SK-N-SH (cell line): Measurements from ENCODE around the gene GALNTL6. TPM values are rescaled to one million over a fixed set of nuclear protein-coding genes. Genes with fewer than 3 reads are reported as not detected.
"Not testable (repeated sequence)": the region's sequence is repeated elsewhere in the genome, so short reads cannot be mapped to it uniquely, and the experiment has no call there.

ENCODE experiments used
- CTCF ChIA-PET: fragments of 300-600, 350-600 bp; formaldehyde crosslinking; extraction: SDS; loops from one replicate; lab custom pipeline; 2021; lab: Yijun Ruan, JAX
- POLR2A ChIA-PET: fragments of 350-600 bp; sonication (Branson Sonifier 250); formaldehyde crosslinking; extraction: SDS; loops from one replicate; lab custom pipeline; 2020; ENCODE audit warnings: antibody characterized with exemption, inconsistent platforms; lab: Yijun Ruan, JAX
- DNase-seq: peaks from one replicate; pipeline ENCODE4 v3.0.0; 2012
- H2AFZ ChIP-seq: fragments of 200-600 bp; sonication (generic); 2 replicates; pipeline ENCODE4 v1.8.1; 2016; ENCODE audit warnings: antibody characterized with exemption, mild to moderate bottlenecking, low read depth
- H3F3A ChIP-seq: fragments of 200-600 bp; sonication (generic); replicated peaks from 2 replicates; pipeline ENCODE3; 2016; ENCODE audit warnings: antibody characterized with exemption, mild to moderate bottlenecking; ENCODE audit not compliant: insufficient read depth
- H3K27ac ChIP-seq, 2 experiments: fragments of 200-500 bp in 1 of 2; fragments of 200-600 bp in 1 of 2; sonication (Bioruptor generic) in 1 of 2; sonication (generic), shearing (Covaris generic) in 1 of 2; 2 replicates each; pipeline versions ENCODE4 v1.5.1 to v1.6.1; 2014 to 2016; ENCODE audit warnings: low read depth in 2 of 2, inconsistent platforms in 1 of 2, low read length in 1 of 2, mild to moderate bottlenecking in 1 of 2, mixed read lengths in 1 of 2
- H3K27me3 ChIP-seq: fragments of 200-600 bp; sonication (generic), shearing (Covaris generic); 2 replicates; pipeline ENCODE4 v1.6.1; 2016; ENCODE audit warnings: mixed run types; ENCODE audit not compliant: insufficient read depth
- H3K36me3 ChIP-seq, 2 experiments: fragments of 200-500 bp in 1 of 2; fragments of 200-600 bp in 1 of 2; sonication (Bioruptor generic) in 1 of 2; sonication (generic) in 1 of 2; replicated peaks in 1 of 2; 2 replicates each; pipeline versions ENCODE3 to v1.5.1; 2014 to 2016; ENCODE audit warnings: low read length in 1 of 2, mild to moderate bottlenecking in 1 of 2; ENCODE audit not compliant: insufficient read depth in 2 of 2, control insufficient read depth in 1 of 2
- H3K4me1 ChIP-seq, 2 experiments: fragments of 200-500 bp in 1 of 2; fragments of 200-600 bp in 1 of 2; sonication (Bioruptor generic) in 1 of 2; sonication (generic), shearing (Covaris generic) in 1 of 2; 2 replicates each; pipeline versions ENCODE4 v1.5.1 to v1.6.1; 2014 to 2016; ENCODE audit warnings: low read depth in 1 of 2, low read length in 1 of 2, mixed run types in 1 of 2; ENCODE audit not compliant: insufficient read depth in 2 of 2, control insufficient read depth in 1 of 2
- H3K4me2 ChIP-seq: fragments of 200-600 bp; sonication (generic), shearing (Covaris generic); 2 replicates; pipeline ENCODE4 v1.6.1; 2017; ENCODE audit warnings: mixed run types
- H3K4me3 ChIP-seq, 2 experiments: fragments of 200-500 bp in 1 of 2; fragments of 200-600 bp in 1 of 2; sonication (Bioruptor generic) in 1 of 2; sonication (generic), shearing (Covaris generic) in 1 of 2; 2 replicates each; pipeline versions ENCODE4 v1.5.1 to v1.8.1; 2014 to 2016; ENCODE audit warnings: low read depth in 2 of 2, inconsistent platforms in 1 of 2, low read length in 1 of 2, mild to moderate bottlenecking in 1 of 2, mixed read lengths in 1 of 2, moderate library complexity in 1 of 2
- H3K79me2 ChIP-seq: fragments of 200-600 bp; sonication (generic); 2 replicates; pipeline ENCODE4 v1.8.1; 2017; ENCODE audit warnings: mild to moderate bottlenecking; ENCODE audit not compliant: insufficient read depth
- H3K9ac ChIP-seq: fragments of 200-600 bp; sonication (generic); 2 replicates; pipeline ENCODE4 v1.6.1; 2017; ENCODE audit warnings: mixed run types
- H3K9me2 ChIP-seq: fragments of 200-600 bp; sonication (generic); 2 replicates; pipeline ENCODE4 v1.6.1; 2017; ENCODE audit warnings: mixed run types
- H3K9me3 ChIP-seq: fragments of 200-600 bp; sonication (generic); 2 replicates; pipeline ENCODE4 v1.6.1; 2017; ENCODE audit warnings: mixed run types, mild to moderate bottlenecking, moderate library complexity
- H4K20me1 ChIP-seq: fragments of 200-600 bp; sonication (generic); 2 replicates; pipeline ENCODE4 v1.6.1; 2017; ENCODE audit warnings: mild to moderate bottlenecking, mixed run types; ENCODE audit not compliant: insufficient read depth
- CHD2 ChIP-seq: fragments of 150-350 bp; IDR thresholded peaks from 2 replicates; pipeline ENCODE4 v1.6.1; 2018; ENCODE audit warnings: low read length; ENCODE audit not compliant: partially characterized antibody
- CTCF ChIP-seq: fragments of 200-600 bp; sonication (generic); IDR thresholded peaks from 2 replicates; pipeline ENCODE4 v1.6.1; 2017; ENCODE audit warnings: antibody characterized with exemption, mild to moderate bottlenecking, moderate library complexity
- FOSL2 ChIP-seq: IDR thresholded peaks from 2 replicates; pipeline ENCODE4 v1.4.0; 2012; ENCODE audit warnings: low read depth, mild to moderate bottlenecking, moderate library complexity, borderline replicate concordance
- IRF3 ChIP-seq: fragments of 150-350 bp; IDR thresholded peaks from 2 replicates; pipeline ENCODE4 v1.6.1; 2016; ENCODE audit warnings: mild to moderate bottlenecking, low read depth, low read length
- JUND ChIP-seq: IDR thresholded peaks from 2 replicates; pipeline ENCODE4 v1.4.0; 2012
- MEF2A ChIP-seq: IDR thresholded peaks from 2 replicates; pipeline ENCODE4 v1.4.0; 2012; ENCODE audit warnings: low read depth, borderline replicate concordance
- REST ChIP-seq: IDR thresholded peaks from 2 replicates; pipeline ENCODE4 v1.6.1; 2012; ENCODE audit warnings: mild to moderate bottlenecking, low read depth, low read length, moderate library complexity
- RFX5 ChIP-seq: IDR thresholded peaks from 2 replicates; pipeline ENCODE4 v1.6.1; 2012; ENCODE audit warnings: mild to moderate bottlenecking, improper control_type of control experiment, low read length
- SIN3A ChIP-seq: IDR thresholded peaks from 2 replicates; pipeline ENCODE4 v1.6.1; 2012; ENCODE audit warnings: low read depth, mild to moderate bottlenecking, low read length, moderate library complexity, borderline replicate concordance
- SMC3 ChIP-seq: IDR thresholded peaks from 2 replicates; pipeline ENCODE4 v1.6.1; 2012; ENCODE audit warnings: low read depth, low read length, improper control_type of control experiment
- TEAD4 ChIP-seq: IDR thresholded peaks from 2 replicates; pipeline ENCODE4 v1.4.0; 2012; ENCODE audit warnings: mild to moderate bottlenecking, borderline replicate concordance; ENCODE audit not compliant: insufficient read depth
- USF1 ChIP-seq: IDR thresholded peaks from 2 replicates; pipeline ENCODE4 v1.4.0; 2012; ENCODE audit warnings: low read depth, borderline replicate concordance
- USF2 ChIP-seq: fragments of 150-350 bp; IDR thresholded peaks from 2 replicates; pipeline ENCODE4 v1.6.1; 2017; ENCODE audit warnings: antibody characterized with exemption, low read length, low read depth, borderline replicate concordance
- WGBS: methylation state at CpG from one replicate; pipeline ENCODE4 v1.1.6; 2017; ENCODE audit warnings: low lambda C conversion rate; 5-methylcytosine and 5-hydroxymethylcytosine counted together
- polyA plus RNA-seq, 3 experiments: library from polyadenylated mRNA; depleted of rRNA; stranded (reverse); fragments of >200 nt; gene quantifications; 2 replicates each; pipeline ENCODE4 v1.2.3, GENCODE V29; 2012

GALNTL6 gene
- polyA plus RNA-seq, 1 of the 3 experiments (the other 2 are of a cell fraction) = 0.07 TPM

GRCh38 chr4:173021746-173022573 is 1208.8 kb downstream of the GALNTL6 start:
- H3K4me3 ChIP-seq, H2AFZ ChIP-seq, H3K9me2 ChIP-seq, H3K4me2 ChIP-seq, DNase-seq, H3K9me3 ChIP-seq, H3K9ac ChIP-seq, H3K79me2 ChIP-seq, H4K20me1 ChIP-seq, POLR2A ChIA-PET, H3K27ac ChIP-seq, H3F3A ChIP-seq, H3K36me3 ChIP-seq, H3K27me3 ChIP-seq: not testable (repeated sequence)
- peaks cover 0 to 12% of the 10 kb centered on the region in 2 experiments; a peak in 1 of 4 replicates for H3K4me1 ChIP-seq
- 76% methylated on average over 7 of the region's 7 CpGs for WGBS
- CTCF ChIA-PET = interaction anchor here (1.3 to 5.6 kb wide), 7 partner anchors 9 to 280 kb away, joined by 3 to 59 read pairs (median 23); partner anchors contain the start of gene GALNT7

- H4K20me1 ChIP-seq = no peaks in the 10 kb centered on the region
- H3F3A ChIP-seq = no peaks in the 10 kb centered on the region
- peaks cover 3 to 12% of the 10 kb centered on the region in 2 experiments; a peak in 3 of 4 replicates for H3K4me1 ChIP-seq
- H3K4me2 ChIP-seq = no peak overlapping the region
- H3K36me3 ChIP-seq = no peaks in the 10 kb centered on the region
- ChIA-PET POLR2A (no interaction called here), CTCF (interaction anchor here (0.8 to 5.6 kb wide), 19 partner anchors 10 to 415 kb away, joined by 3 to 59 read pairs (median 4); partner anchors contain the start of gene GALNT7)
- no peaks in the 10 kb centered on the region for H3K9me3 ChIP-seq
- H3K9ac ChIP-seq = no peak overlapping the region
- TF ChIP-seq RFX5 (no peak), CTCF (no peak), SIN3A (no peak), MEF2A (no peak), USF1 (no peak), CHD2 (no peak), FOSL2 (no peak), USF2 (no peak), TEAD4 (no peak), REST (no peak), IRF3 (no peak), SMC3 (no peak), JUND (no peak)
- DNase-seq = no peak
- no peaks in the 10 kb centered on the region for H3K9me2 ChIP-seq
- H3K4me3 ChIP-seq = no peak overlapping the region
- no peaks in the 10 kb centered on the region for H3K27me3 ChIP-seq
- no peaks in the 10 kb centered on the region for H3K79me2 ChIP-seq
- no peak overlapping the region for H2AFZ ChIP-seq
- H3K27ac ChIP-seq = no peak overlapping the region
Observed at GRCh38 chr4:173024203-173024602, 1211.0 kb downstream of the GALNTL6 start.
